ENCODE results near the gene NCK1. TPM values are rescaled to one million over a fixed set of nuclear protein-coding genes. Genes with fewer than 3 reads are reported as not detected.
A peak's percentile ranks its signal among the peaks of the same experiment; 100 is the strongest.

The NCK1 gene
- total RNA-seq, 1 donor from 2014 or later: 54.0 TPM

GRCh38 chr3:136939489-136939888, 77.5 kb downstream of the NCK1 start:
- Histone ChIP-seq H3K9me3 (no peaks in the 10 kb centered on the region), H3K4me1 (peaks cover 26% of the 10 kb centered on the region), H3K36me3 (peaks cover 9% of the 10 kb centered on the region), H3K27me3 (no peaks in the 10 kb centered on the region), H3K4me3 (no peak overlapping the region), H3K27ac (no peak overlapping the region)
- DNase-seq (no peak), ATAC-seq (no peak)
- TF ChIP-seq, protein P1, sequence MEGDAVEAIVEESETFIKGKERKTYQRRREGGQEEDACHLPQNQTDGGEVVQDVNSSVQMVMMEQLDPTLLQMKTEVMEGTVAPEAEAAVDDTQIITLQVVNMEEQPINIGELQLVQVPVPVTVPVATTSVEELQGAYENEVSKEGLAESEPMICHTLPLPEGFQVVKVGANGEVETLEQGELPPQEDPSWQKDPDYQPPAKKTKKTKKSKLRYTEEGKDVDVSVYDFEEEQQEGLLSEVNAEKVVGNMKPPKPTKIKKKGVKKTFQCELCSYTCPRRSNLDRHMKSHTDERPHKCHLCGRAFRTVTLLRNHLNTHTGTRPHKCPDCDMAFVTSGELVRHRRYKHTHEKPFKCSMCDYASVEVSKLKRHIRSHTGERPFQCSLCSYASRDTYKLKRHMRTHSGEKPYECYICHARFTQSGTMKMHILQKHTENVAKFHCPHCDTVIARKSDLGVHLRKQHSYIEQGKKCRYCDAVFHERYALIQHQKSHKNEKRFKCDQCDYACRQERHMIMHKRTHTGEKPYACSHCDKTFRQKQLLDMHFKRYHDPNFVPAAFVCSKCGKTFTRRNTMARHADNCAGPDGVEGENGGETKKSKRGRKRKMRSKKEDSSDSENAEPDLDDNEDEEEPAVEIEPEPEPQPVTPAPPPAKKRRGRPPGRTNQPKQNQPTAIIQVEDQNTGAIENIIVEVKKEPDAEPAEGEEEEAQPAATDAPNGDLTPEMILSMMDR (IDR thresholded peaks at IDR 0.05): no peak
- intact Hi-C loops (cut with DNase I): no loop called here

GRCh38 chr3:136942803-136943202, 80.8 kb downstream of the NCK1 start:
- peaks cover 29% of the 10 kb centered on the region for H3K4me1 ChIP-seq
- no peak overlapping the region for H3K4me3 ChIP-seq
- no peak overlapping the region for H3K27ac ChIP-seq
- no peaks in the 10 kb centered on the region for H3K27me3 ChIP-seq
- ATAC-seq (peak; percentile 35), DNase-seq (no peak)
- H3K36me3 ChIP-seq: peaks cover 15% of the 10 kb centered on the region
- intact Hi-C loops (cut with DNase I): no loop called here
- H3K9me3 ChIP-seq: no peaks in the 10 kb centered on the region
- TF ChIP-seq, protein P1 (IDR thresholded peaks at IDR 0.05): no peak

GRCh38 chr3:136943436-136943835, 81.4 kb downstream of the NCK1 start:
- DNase-seq (no peak), ATAC-seq (no peak)
- no peaks in the 10 kb centered on the region for H3K27me3 ChIP-seq
- no peak overlapping the region for H3K4me3 ChIP-seq
- H3K27ac ChIP-seq: no peak overlapping the region
- intact Hi-C loops (cut with DNase I): no loop called here
- TF ChIP-seq, protein P1 (IDR thresholded peaks at IDR 0.05): no peak
- H3K9me3 ChIP-seq: no peaks in the 10 kb centered on the region
- H3K36me3 ChIP-seq: peaks cover 19% of the 10 kb centered on the region
- peaks cover 26% of the 10 kb centered on the region for H3K4me1 ChIP-seq

DNA sequence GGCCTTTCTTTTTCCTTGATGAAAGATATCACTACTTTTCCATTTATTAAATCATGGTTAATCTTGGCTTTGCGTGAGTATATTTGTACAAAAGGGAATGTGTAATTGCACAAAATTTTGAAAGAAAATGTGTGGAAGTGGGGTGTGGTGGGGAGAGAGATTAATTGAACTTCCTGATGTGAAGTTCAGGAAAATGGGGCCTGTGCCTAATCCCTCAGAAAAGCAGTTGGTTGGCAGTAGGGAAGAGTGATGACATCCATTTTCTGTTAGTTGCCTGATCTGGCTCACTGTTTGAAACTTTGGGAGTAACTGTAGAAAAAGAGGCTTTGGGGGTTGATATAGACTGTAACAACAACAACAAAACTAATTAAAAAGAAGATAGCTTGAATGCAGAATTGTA, 85.0 kb downstream of the NCK1 start:
- peaks cover 22% of the 10 kb centered on the region for H3K36me3 ChIP-seq
- no peak for ATAC-seq
- H3K27ac ChIP-seq: no peak overlapping the region
- H3K9me3 ChIP-seq: no peaks in the 10 kb centered on the region
- DNase-seq: no peak
- TF ChIP-seq, protein P1 (IDR thresholded peaks at IDR 0.05): no peak
- H3K4me1 ChIP-seq: peaks cover 43% of the 10 kb centered on the region
- H3K4me3 ChIP-seq: no peak overlapping the region
- intact Hi-C loops (cut with DNase I): no loop called here
- no peaks in the 10 kb centered on the region for H3K27me3 ChIP-seq

DNA sequence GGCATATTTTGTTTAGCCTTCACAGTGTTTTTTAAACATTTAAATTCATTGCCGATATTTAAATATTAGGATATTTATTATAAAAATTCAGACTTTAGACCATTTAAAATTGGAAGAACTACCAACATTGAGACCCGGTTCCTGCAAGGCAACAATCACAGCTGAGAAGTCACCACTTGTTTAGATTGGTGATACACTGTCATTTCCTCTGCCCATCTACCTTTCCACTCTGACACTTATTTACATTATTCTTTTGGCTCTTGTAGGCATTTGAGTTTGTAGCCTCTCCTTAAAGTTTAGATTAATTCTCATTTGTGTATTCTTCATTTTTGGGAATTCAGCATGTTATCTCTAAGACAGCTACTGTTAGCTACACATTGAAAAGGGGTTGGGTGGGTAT, 85.5 kb downstream of the NCK1 start:
- no peaks in the 10 kb centered on the region for H3K9me3 ChIP-seq
- H3K4me1 ChIP-seq: peaks cover 40% of the 10 kb centered on the region
- no peak overlapping the region for H3K4me3 ChIP-seq
- no peaks in the 10 kb centered on the region for H3K27me3 ChIP-seq
- H3K36me3 ChIP-seq: peaks cover 22% of the 10 kb centered on the region
- DNase-seq: no peak
- ATAC-seq: no peak
- no peak overlapping the region for H3K27ac ChIP-seq
- intact Hi-C loops (cut with DNase I): no loop called here
- TF ChIP-seq, protein P1 (IDR thresholded peaks at IDR 0.05): no peak

DNA sequence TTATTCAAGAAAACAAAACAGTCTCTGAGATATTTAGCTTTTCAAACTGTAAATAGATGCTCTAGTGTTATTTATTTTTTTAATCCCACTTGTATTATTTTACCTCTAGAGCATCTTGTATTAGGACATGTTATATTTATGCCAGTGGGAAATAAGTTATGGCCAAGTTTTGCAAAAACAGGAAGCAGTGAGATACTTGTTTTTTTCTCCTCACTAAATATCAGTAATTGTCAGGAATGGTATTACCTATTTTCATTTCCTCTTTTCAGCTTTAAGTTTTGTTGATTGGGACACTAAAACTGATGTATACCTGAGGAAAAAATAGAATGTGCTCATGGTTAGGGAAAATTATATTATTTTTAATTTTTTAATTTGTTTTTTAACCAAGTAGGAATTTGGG, 87.1 kb downstream of the NCK1 start:
- TF ChIP-seq, protein P1 (IDR thresholded peaks at IDR 0.05): no peak
- DNase-seq (no peak), ATAC-seq (no peak)
- Histone ChIP-seq H3K4me1 (peaks cover 25% of the 10 kb centered on the region), H3K27ac (no peak overlapping the region), H3K9me3 (no peaks in the 10 kb centered on the region), H3K4me3 (no peak overlapping the region), H3K36me3 (peaks cover 22% of the 10 kb centered on the region), H3K27me3 (no peaks in the 10 kb centered on the region)
- intact Hi-C loops (cut with DNase I): no loop called here
